Hematopoietic multipotent progenitor cell treated with erythropoietin and hydrocortisone succinate and interleukin-3 and kit ligand, for 15 days (in vitro differentiated cells): ENCODE measurements around the gene SEL1L.
"Not testable (repeated sequence)": the region's sequence is repeated elsewhere in the genome, so short reads cannot be mapped to it uniquely, and the experiment has no call there.

Source experiments
- DNase-seq: peaks from one replicate; pipeline ENCODE4 v3.0.0-alpha.2; 2015; ENCODE audit warnings: low spot score

The SEL1L gene

DNA sequence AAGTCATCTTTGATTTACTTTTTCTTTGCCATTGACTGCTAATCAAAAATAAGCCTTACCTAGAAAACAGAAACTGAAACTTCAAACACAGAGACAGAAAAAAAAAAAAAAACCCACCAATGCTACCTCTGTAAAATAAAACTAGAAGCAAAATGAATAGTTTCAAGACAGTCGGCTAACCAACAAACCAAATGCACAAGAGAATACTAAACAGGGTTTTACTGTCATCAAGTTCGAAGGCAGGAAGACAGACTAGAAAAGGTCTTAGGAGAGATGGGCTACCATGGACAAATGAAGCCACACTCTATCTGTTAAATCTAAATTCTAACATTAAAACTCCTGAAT, 59.5 kb downstream of the SEL1L start:
- DNase-seq = no peak

GRCh38 chr14:81473456-81474147, 60.1 kb downstream of the SEL1L start:
- no peak for DNase-seq

- no peak for DNase-seq
These were observed 61.4 kb downstream of the SEL1L start for GRCh38 chr14:81472096-81472800.

- no peak for DNase-seq
These were observed 62.6 kb downstream of the SEL1L start for GRCh38 chr14:81471062-81471461.

GRCh38 chr14:81470557-81470826, 63.2 kb downstream of the SEL1L start:
- DNase-seq = not testable (repeated sequence)

DNA sequence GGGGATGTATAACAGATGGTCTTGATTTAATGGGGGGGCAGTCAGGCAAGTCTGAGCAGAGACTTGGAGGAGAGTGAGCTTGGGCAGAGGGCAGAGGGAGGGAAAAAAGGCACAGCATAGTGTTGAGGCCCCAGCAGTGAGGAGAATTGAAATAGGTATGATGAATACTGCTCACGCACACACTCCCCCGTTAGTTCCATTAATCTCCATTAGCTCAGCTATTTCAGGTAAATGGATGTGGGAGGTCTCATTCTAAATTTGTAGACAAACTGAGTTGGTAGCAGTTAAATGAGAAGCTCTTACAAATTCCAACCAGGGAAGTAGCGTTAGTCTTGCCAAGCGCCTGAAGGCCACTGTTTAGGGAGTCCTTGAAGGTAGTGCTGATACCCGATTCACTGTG, 66.8 kb downstream of the SEL1L start:
- no peak for DNase-seq

GRCh38 chr14:81465507-81466228, 68.0 kb downstream of the SEL1L start:
- no peak for DNase-seq

DNA sequence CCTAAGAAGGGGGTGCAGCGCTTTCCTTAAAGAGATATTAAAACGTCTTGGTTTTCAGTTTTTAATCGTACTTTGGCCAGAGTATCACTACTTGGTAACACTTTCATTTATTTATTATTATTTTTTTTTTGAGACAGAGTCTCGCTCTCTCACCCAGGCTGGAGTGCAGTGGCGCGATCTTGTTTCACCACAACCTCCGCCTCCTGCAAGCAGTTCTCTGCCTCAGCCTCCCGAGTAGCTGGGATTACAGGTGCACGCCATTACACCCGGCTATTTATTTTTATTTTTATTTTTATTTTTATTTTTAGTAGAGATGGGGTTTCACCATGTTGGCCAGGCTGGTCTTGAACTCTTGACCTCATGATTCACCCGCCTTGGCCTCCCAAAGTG, 68.7 kb downstream of the SEL1L start:
- not testable (repeated sequence) for DNase-seq

DNA sequence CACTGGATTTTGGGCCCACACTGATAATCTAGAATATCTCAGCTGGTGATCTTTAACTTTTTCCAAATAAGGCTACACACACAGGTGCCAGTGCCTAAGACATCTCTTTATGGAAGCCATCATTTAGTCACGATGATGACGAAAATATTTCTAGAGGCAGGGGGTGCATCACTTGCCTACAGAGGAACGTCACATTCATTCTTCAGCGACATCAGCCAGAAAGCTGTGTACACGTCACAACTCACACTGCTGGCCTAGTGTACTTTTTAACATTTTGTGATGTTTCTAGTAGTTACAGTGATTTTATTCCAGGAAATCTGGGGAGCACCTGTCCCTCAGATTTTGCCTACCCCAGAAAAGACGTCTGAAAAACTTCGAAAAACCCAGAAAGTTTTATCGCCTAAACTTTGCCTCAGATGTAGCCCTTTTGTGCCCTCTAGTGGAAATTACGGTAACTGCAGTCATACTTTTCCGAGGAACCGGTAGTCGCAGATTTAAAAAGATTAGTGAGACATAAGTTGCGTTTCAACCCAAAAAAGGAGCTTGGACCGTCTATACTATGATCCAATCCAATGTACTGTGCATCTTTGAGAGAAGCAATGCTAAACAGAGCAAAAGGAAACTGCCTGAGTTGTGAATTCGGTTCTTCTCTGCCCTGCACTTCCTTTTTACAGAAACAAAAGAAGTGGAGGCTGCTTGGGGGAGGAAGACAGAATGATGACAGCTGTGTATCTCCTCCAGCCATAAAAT, 69.2 kb downstream of the SEL1L start:
- DNase-seq = peak; percentile 77

DNA sequence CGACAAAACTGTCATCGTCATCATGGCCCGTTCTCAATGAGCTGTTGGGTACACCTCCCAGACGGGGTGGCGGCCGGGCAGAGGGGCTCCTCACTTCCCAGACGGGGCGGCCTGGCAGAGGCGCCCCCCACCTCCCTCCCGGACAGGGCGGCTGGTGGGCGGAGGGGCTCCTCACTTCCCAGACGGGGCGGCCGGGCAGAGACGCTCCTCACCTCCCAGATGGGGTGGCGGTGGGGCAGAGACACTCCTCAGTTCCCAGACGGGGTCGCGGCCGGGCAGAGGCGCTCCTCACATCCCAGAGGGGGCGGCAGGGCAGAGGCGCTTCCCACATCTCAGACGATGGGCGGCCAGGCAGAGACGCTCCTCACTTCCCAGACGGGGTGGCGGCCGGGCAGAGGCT, 71.3 kb downstream of the SEL1L start:
- not testable (repeated sequence) for DNase-seq

DNA sequence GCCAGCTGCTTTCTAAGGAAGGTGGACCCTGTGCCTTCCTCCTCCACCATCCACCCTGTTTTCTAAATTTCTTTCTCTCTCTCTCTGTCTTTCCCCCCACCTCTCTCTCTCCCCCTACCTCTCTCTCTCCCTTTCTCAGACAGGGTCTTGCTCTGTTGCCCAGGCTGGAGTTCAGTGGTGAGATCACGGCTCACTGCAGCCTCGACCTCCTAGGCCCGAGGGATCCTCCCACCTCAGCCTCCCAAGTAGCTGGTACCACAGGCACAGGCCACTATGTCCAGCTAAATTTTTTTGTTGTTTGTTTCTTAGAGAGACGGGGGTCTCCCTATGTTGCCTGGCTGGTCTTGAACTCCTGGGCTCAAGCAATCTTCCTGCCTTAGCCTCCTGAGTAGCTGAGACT, 73.7 kb downstream of the SEL1L start:
- DNase-seq = no peak

- DNase-seq = no peak
These were observed 75.3 kb downstream of the SEL1L start for GRCh38 chr14:81458352-81458751.

GRCh38 chr14:81455390-81455789, 78.3 kb downstream of the SEL1L start:
- DNase-seq = no peak

- no peak for DNase-seq
These were observed 79.0 kb downstream of the SEL1L start for GRCh38 chr14:81454572-81455218.

- peak; percentile 62 for DNase-seq
These were observed 80.4 kb downstream of the SEL1L start for GRCh38 chr14:81453166-81453766.

DNA sequence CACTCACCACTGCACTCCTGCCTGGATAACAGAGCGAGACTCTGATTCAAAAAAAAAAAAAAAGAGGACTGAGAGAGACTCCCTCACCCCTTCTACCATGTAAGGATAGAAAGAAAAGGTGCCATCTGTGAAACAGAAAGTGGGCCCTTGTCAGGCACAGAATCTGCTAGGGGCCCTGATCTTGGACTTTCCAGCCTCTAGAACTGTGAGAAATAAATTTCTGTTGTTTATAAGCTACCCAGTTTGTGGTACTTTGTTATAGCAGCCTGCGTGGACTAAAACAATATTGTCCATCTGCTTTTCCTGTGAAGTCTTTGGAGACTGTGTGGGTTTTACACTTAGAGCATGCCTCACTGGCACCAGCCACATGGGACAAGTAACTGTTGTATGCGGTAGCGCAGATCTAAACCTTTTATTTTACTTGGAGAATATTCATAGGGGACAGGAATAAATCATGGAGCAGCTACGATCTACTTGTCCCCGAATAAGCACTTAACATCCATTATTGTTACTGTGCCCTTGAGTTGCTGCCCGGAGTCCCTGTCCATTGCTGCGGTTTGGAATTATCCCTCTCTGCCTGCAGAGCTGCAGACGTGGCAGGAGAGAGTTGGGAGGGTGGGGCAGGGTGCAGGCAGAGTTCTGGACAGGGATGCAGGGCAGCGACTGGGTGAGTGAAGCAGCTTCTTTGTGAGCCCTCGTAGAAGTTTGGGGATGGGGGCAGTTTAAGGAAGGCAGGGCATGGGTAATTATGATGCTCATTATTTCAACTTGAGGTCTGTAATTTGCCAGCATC, 81.1 kb downstream of the SEL1L start:
- no peak for DNase-seq

GRCh38 chr14:81450976-81451375, 82.7 kb downstream of the SEL1L start:
- DNase-seq = no peak

DNA sequence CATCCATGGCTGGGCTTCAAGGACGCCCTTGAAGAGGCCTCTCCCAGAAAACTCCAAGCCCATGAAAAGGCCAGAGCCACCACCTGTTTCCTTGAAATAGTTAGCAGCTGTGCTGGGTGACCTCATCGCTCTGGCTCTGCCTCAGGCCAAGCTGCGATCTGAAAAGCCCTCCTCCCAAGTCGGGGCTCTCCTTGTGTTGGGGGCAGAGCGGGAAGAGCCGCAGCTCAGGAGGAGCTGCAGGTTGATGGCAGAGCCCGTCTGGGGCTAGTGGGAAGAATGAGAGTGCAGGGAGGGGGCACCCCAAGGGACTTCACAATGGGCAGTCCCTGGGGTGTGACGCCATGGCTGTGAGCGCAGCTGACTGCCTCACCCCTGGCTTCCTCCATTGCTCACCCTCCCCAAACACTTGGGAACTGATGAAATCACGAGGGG, 83.5 kb downstream of the SEL1L start:
- no peak for DNase-seq

GRCh38 chr14:81449576-81449975, 84.1 kb downstream of the SEL1L start:
- no peak for DNase-seq

GRCh38 chr14:81449114-81449513, 84.5 kb downstream of the SEL1L start:
- no peak for DNase-seq
